GM19025 (cell line): Measurements from ENCODE around the gene SELENOW.
"Not testable (repeated sequence)": the region's sequence is repeated elsewhere in the genome, so short reads cannot be mapped to it uniquely, and the experiment has no call there.

Experiments
- ATAC-seq: cut with Tn5 transposase; IDR thresholded peaks from one replicate; pipeline ENCODE4 v1.9.1; 2021; ENCODE audit warnings: mild to moderate bottlenecking, low read depth, moderate library complexity; ENCODE audit not compliant: unreplicated experiment

SELENOW gene

GRCh38 chr19:47816270-47816669 is 37.8 kb downstream of the SELENOW start:
- not testable (repeated sequence) for ATAC-seq

DNA sequence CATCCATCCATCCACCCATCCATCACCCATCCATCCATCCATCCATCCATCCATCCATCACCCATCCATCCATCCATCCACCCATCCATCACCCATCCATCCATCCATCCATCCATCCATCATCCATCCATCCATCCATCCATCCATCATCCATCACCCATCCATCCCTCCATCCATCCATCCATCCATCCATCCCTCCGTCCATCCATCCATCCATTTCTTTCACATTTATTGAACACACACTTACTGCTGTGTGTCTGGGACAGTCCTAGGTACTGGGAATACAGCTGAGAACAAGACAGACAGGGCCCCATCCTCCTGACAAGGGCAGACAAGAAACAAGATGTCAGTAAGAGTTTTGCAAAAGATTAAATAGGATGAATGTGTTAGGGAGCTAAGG is 39.7 kb downstream of the SELENOW start:
- ATAC-seq = not testable (repeated sequence)

- ATAC-seq = no peak
Measured at GRCh38 chr19:47819858-47820257, 41.4 kb downstream of the SELENOW start.

DNA sequence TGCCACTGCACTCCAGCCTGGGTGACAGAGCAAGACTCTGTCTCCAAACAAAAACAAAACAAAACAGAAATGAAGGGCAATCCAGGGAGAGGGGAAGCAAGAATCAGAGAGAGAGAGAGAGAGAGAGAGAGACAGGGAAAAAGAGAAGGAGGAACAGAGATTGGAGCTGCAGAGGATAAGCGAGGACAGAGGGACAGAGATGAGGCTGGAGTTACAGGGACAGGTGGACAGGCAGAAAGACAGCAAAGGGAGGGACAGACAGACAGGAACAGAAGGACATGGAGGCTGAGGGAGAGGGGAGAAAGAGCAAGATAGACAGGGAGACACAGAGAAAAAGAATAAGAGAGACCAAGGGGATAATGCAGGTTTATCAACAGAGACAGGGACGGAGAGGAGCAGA is 41.9 kb downstream of the SELENOW start:
- no peak for ATAC-seq

DNA sequence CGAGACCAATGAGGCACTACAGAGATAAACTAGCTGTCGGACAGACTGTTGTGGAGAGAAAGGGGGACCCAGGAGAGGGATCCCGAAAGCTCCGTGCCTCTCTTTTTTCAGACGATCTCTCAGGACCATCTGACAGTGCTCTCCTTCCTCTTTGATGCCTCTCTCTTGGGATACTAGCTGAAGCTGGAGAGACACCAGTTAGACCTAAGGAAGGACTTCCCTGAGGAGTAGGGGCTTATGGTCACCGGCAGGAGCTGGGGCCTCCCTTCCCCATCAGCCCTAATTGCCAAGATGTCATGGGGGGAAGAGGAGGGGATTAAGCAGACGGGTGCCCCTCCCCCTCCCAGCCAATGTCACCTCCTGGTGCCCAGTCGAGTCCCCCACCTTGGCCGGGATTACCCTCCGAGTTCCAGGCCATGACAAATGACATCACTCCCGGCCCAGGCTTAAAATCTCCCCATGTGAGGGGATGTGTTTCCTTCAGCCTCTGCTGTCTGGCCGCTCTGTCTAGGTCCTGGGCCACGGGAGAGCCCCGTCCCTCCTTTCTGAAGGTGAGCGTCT is 43.0 kb downstream of the SELENOW start, which contains the start of gene CRX:
CRX (plus strand) TSS at position 478 of the 561 bp plus-strand sequence. CDS start 12,507 bp downstream, outside the sequence.
- ATAC-seq = no peak

GRCh38 chr19:47824396-47824795 is 45.9 kb downstream of the SELENOW start:
- no peak for ATAC-seq

DNA sequence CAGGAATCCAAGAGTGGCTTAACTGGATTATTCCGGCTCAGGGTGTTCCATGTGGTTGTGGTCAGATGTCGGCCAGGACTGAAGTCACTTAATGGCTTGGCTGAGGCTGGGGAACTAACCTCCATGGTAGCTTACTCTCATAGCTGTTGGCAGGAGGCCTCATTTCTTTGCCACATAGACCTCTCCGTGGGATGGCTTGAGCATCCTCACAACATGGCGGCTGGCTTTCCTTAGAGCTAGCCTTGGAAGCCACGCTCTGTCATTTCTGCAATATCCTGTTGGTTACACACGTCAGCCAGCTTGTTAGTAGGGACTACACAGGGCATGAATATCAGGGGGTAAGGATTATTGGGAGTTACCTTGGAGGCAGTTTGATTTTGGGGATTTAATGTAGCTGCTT is 48.3 kb downstream of the SELENOW start:
- no peak for ATAC-seq

GRCh38 chr19:47832723-47833122 is 54.2 kb downstream of the SELENOW start:
- ATAC-seq = no peak
